Stomach (tissue), 9 donors: Measurements from ENCODE around the gene CFAP46. TPM values are rescaled to one million over a fixed set of nuclear protein-coding genes. Genes with fewer than 3 reads are reported as not detected.
"Not testable (repeated sequence)": the region's sequence is repeated elsewhere in the genome, so short reads cannot be mapped to it uniquely, and the experiment has no call there.

Source experiments
- DNase-seq, 2 donors: peaks; one replicate each; pipeline versions ENCODE4 v3.0.0 to v3.0.0-alpha.2; 2013 to 2019
- H3K27ac ChIP-seq, 5 donors: fragments of 200-600 bp in 4 of 5; sonication (generic) in 4 of 5; one replicate each; pipeline ENCODE4 v1.5.1; 2013 to 2019; ENCODE audit warnings: mild to moderate bottlenecking in 1 of 5, moderate library complexity in 1 of 5
- H3K27me3 ChIP-seq, 3 donors: fragments of 200-600 bp; sonication (generic); one replicate each; pipeline ENCODE4 v1.5.1; 2017 to 2019; ENCODE audit warnings: mixed run types in 1 of 3
- H3K36me3 ChIP-seq, 4 donors: fragments of 200-600 bp; sonication (generic); 1 replicate in 3 of 4; 2 replicates in 1 of 4; pipeline ENCODE4 v1.5.1; 2016 to 2019
- H3K4me1 ChIP-seq, 4 donors: fragments of 200-600 bp; sonication (generic); one replicate each; pipeline ENCODE4 v1.5.1; 2016 to 2019
- H3K4me3 ChIP-seq, 4 donors: fragments of 200-600 bp; sonication (generic) in 3 of 4; one replicate each; pipeline ENCODE4 v1.5.1; 2016 to 2019; ENCODE audit warnings: mild to moderate bottlenecking in 1 of 4
- H3K9me3 ChIP-seq, 4 donors: fragments of 200-600 bp; sonication (generic); one replicate each; pipeline ENCODE4 v1.5.1; 2016 to 2019
- CTCF ChIP-seq, 7 experiments: fragments of 450-650 bp in 4 of 7; fragments of 200-600 bp in 3 of 7; sonication (generic) in 3 of 7; IDR thresholded peaks; one replicate each; pipeline ENCODE4 v1.5.1; 2016 to 2019; ENCODE audit warnings: antibody characterized with exemption in 7 of 7, control low read depth in 2 of 7, mild to moderate bottlenecking in 1 of 7
- EP300 ChIP-seq: sonication (generic); formaldehyde crosslinking; IDR thresholded peaks from one replicate; pipeline ENCODE4 v1.6.1; 2017; ENCODE audit warnings: antibody characterized with exemption
- POLR2A ChIP-seq, 4 donors: fragments of 450-650 bp; IDR thresholded peaks; one replicate each; pipeline ENCODE4 v1.6.1; 2016; ENCODE audit warnings: antibody characterized with exemption in 4 of 4, control low read depth in 2 of 4, mild to moderate bottlenecking in 1 of 4, moderate library complexity in 1 of 4
- POLR2AphosphoS5 ChIP-seq, 3 donors: sonication (generic); formaldehyde crosslinking; IDR thresholded peaks; one replicate each; pipeline ENCODE4 v1.6.1; 2016; ENCODE audit warnings: antibody characterized with exemption in 3 of 3
- whole genome bisulfite sequencing, 5 donors: extraction: QIAGEN DNeasy Blood & Tissue Kit in 3 of 5; methylation state at CpG; one replicate each; pipeline versions ENCODE4 v1.1.5 to v1.1.7; 2013 to 2018; 5-methylcytosine and 5-hydroxymethylcytosine counted together
- intact Hi-C: fragments of 100-400 bp; cut with DNase I; formaldehyde crosslinking; loops from one replicate; pipeline ENCODE4 v1.15.1; 2023; ENCODE audit warnings: low total_unique reads
- polyA plus RNA-seq, 3 donors: library from polyadenylated mRNA; stranded (reverse); fragments of 200-250 nt; gene quantifications; one replicate each; pipeline ENCODE4 v1.2.3, GENCODE V29; 2013
- total RNA-seq, 5 donors: library from RNA; depleted of rRNA; stranded (reverse); fragments of >200 nt; gene quantifications; one replicate each; pipeline versions ENCODE4 v1.1.0 to v1.2.3, GENCODE V29; 2014 to 2016
- donor health status: healthy with polysubstance abuse.
- donor health status: Bipolar disorder and iron deficiency.
- donor health status: healthy.

The CFAP46 gene
- total and polyA plus RNA-seq, 8 donors = under 0.01 to 5.8 (median 1.8) TPM; not detected in 1

- peaks cover 0 to 61% (median 0%) of the 10 kb centered on the region in 3 donors for H3K27me3 ChIP-seq
- WGBS, 5 donors = 87 to 100% (median 91%) methylated on average over 3 to 27 of the region's 27 CpGs
- intact Hi-C loops = no loop called here
- no peak for DNase-seq
- peaks cover 6 to 22% (median 19%) of the 10 kb centered on the region in 4 donors for H3K9me3 ChIP-seq
- H3K27ac ChIP-seq = peak overlapping the region in 1 of 5 donors; percentile 64
- H3K36me3 ChIP-seq = no peaks in the 10 kb centered on the region
- H3K4me1 ChIP-seq = peaks cover 7 to 27% (median 15%) of the 10 kb centered on the region in 4 donors
- no peak for TF ChIP-seq POLR2AphosphoS5 (IDR thresholded peaks at IDR 0.05)
- TF ChIP-seq CTCF (IDR thresholded peaks at IDR 0.05) = no peak
- TF ChIP-seq EP300 = no peak
- TF ChIP-seq POLR2A (IDR thresholded peaks at IDR 0.05) = no peak
- no peak overlapping the region for H3K4me3 ChIP-seq
These were observed 95.5 kb downstream of the CFAP46 start for GRCh38 chr10:132846631-132847415.

GRCh38 chr10:132845780-132846595 is 96.4 kb downstream of the CFAP46 start:
- WGBS, 5 donors = 81 to 86% (median 85%) methylated on average over 21 to 33 of the region's 33 CpGs

GRCh38 chr10:132845041-132845551 is 97.3 kb downstream of the CFAP46 start:
- DNase-seq = no peak
- Histone ChIP-seq H3K4me1 (peaks cover 7 to 27% (median 18%) of the 10 kb centered on the region in 4 donors), H3K36me3 (no peaks in the 10 kb centered on the region), H3K9me3 (peaks cover 6 to 25% (median 22%) of the 10 kb centered on the region in 4 donors), H3K27me3 (peaks cover 0 to 68% (median 0%) of the 10 kb centered on the region in 3 donors), H3K4me3 (no peak overlapping the region), H3K27ac (no peak overlapping the region)
- TF ChIP-seq EP300 = no peak
- TF ChIP-seq POLR2A (IDR thresholded peaks at IDR 0.05) = no peak
- TF ChIP-seq CTCF (IDR thresholded peaks at IDR 0.05) = no peak
- TF ChIP-seq POLR2AphosphoS5 (IDR thresholded peaks at IDR 0.05) = no peak
- intact Hi-C loops = no loop called here
- WGBS, 5 donors = 80 to 89% (median 86%) methylated on average over 11 to 15 of the region's 15 CpGs

More at GRCh38 chr10:132845780-132846595, 96.4 kb downstream of the CFAP46 start:
- TF ChIP-seq CTCF (IDR thresholded peaks at IDR 0.05) = no peak
- TF ChIP-seq POLR2AphosphoS5 (IDR thresholded peaks at IDR 0.05) = no peak
- Histone ChIP-seq H3K4me3 (no peak overlapping the region), H3K36me3 (no peaks in the 10 kb centered on the region), H3K27me3 (peaks cover 0 to 68% (median 0%) of the 10 kb centered on the region in 3 donors), H3K4me1 (peaks cover 7 to 27% (median 18%) of the 10 kb centered on the region in 4 donors), H3K9me3 (peaks cover 6 to 27% (median 23%) of the 10 kb centered on the region in 4 donors), H3K27ac (no peak overlapping the region)
- DNase-seq = no peak
- intact Hi-C loops = no loop called here

- intact Hi-C loops = no loop called here
- Histone ChIP-seq H3K27me3 (peaks cover 0 to 71% (median 0%) of the 10 kb centered on the region in 3 donors), H3K27ac (no peak overlapping the region), H3K4me3 (no peak overlapping the region), H3K4me1 (peaks cover 7 to 20% (median 16%) of the 10 kb centered on the region in 4 donors), H3K36me3 (no peaks in the 10 kb centered on the region), H3K9me3 (peaks cover 6 to 25% (median 22%) of the 10 kb centered on the region in 4 donors)
- TF ChIP-seq POLR2A (IDR thresholded peaks at IDR 0.05) = no peak
- TF ChIP-seq EP300 = no peak
- TF ChIP-seq CTCF (IDR thresholded peaks at IDR 0.05) = no peak
- no peak for TF ChIP-seq POLR2AphosphoS5 (IDR thresholded peaks at IDR 0.05)
- WGBS, 5 donors = 88 to 93% (median 92%) methylated on average over 15 to 20 of the region's 20 CpGs
- no peak for DNase-seq
These were observed 98.1 kb downstream of the CFAP46 start for GRCh38 chr10:132844069-132844809.

GRCh38 chr10:132843276-132843675 is 99.1 kb downstream of the CFAP46 start:
- WGBS, 5 donors = 92 to 96% (median 94%) methylated on average over 3 to 10 of the region's 10 CpGs
- H3K36me3 ChIP-seq, intact Hi-C loops, H3K4me3 ChIP-seq, H3K27ac ChIP-seq, DNase-seq: not testable (repeated sequence)
- H3K27me3 ChIP-seq = peaks cover 0 to 74% (median 0%) of the 10 kb centered on the region in 3 donors
- H3K9me3 ChIP-seq = peaks cover 6 to 25% (median 22%) of the 10 kb centered on the region in 4 donors
- H3K4me1 ChIP-seq = peaks cover 7 to 15% (median 13%) of the 10 kb centered on the region in 4 donors
